ENCODE measurements around the gene PARP11.

DNA sequence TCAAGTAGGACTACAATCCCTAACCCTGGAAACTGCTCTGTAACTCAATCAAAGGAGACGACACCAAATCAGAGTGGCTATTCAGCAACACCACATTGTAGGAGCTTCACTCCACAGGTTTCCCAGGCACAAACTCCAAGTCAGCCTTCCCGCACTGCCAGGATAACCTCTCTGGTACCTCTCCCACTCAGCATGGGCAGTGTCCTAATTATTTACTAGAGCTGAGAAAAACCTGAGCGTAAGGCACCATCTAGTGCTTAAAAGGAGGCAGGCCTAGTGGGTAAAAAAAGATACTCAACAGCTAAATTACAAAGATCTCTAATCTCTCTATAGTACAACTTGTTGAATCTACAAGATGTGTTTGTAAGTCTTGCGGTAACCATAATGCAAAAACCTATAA is 36.1 kb downstream of the PARP11 start:
- TF ChIP-seq, protein P1, sequence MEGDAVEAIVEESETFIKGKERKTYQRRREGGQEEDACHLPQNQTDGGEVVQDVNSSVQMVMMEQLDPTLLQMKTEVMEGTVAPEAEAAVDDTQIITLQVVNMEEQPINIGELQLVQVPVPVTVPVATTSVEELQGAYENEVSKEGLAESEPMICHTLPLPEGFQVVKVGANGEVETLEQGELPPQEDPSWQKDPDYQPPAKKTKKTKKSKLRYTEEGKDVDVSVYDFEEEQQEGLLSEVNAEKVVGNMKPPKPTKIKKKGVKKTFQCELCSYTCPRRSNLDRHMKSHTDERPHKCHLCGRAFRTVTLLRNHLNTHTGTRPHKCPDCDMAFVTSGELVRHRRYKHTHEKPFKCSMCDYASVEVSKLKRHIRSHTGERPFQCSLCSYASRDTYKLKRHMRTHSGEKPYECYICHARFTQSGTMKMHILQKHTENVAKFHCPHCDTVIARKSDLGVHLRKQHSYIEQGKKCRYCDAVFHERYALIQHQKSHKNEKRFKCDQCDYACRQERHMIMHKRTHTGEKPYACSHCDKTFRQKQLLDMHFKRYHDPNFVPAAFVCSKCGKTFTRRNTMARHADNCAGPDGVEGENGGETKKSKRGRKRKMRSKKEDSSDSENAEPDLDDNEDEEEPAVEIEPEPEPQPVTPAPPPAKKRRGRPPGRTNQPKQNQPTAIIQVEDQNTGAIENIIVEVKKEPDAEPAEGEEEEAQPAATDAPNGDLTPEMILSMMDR (IDR thresholded peaks at IDR 0.05): no peak
- TF ChIP-seq POLR2A (IDR thresholded peaks at IDR 0.05): no peak
